HG02623 (cell line): ENCODE data around the gene NEK6.

Experiments
- ATAC-seq: cut with Tn5 transposase; IDR thresholded peaks from one replicate; pipeline ENCODE4 v1.9.1; 2021; ENCODE audit warnings: moderate library complexity; ENCODE audit not compliant: unreplicated experiment

Gene NEK6

DNA sequence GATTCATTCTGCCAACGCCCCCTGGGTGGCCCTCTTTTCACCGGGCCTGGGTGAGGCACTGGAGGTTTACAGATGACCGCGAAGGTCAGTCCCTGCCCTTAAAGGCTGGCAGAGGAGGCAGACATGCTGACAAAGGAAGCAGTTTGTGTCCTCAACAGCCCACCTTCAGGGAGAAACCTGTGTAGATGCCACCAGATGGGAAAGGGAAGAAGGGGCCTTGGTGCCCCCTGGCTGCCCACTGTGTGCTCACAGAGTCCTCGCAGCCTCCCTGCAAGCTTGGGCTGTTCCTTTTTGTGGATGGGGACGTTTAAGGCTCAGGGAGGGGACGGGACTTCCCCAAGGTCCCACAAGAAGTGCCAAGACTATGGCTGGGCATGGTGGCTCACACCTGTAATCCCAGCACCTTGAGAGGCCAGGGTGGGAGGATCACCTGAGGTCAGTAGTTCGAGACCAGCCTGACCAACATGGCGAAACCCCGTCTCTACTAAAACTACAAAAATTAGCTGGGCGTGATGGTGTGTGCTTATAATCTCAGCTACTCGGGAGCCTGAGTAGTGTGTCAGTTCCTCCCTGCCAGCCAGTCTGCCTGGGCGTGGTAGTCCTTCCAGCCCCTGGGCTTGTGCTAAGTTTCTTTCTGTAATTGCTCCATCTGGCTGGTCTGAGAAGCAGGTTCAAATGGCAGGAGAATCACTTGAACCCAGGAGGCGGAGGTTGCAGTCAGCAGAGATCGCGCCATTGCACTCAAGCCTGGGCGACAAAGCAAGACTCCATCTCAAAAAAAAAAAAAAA, 36.2 kb downstream of the NEK6 start:
- ATAC-seq: no peak

DNA sequence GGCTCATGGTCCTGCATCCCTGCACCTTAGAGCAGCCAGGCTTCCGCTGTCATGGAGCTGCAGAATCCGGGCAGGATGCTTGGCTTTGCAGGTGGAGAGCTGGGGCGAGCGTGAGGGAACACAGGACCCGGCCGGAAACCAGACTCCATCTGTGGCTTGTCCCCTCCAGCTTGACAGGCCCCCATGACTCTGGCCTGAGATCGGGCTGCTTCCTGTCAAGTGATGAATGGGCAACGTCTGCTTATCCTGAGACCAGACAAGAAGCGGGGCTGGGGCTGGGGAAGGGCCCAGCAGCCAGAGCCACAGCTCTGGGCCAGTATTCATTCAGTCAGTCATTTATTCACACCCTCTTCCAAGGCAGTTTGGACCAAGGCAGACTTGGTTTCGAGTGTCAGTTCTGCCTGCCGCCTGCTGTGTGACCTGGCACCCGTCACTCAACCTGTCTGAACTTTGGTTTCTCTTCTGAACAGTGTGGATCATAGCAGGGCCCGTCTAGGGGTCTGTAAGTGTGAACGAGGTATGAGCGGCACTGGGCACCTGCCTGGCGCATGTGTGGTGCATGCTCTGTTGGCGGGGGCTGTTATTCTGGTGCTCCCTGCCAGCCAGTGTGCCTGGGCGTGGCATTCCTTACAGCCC, 37.5 kb downstream of the NEK6 start:
- ATAC-seq: no peak

DNA sequence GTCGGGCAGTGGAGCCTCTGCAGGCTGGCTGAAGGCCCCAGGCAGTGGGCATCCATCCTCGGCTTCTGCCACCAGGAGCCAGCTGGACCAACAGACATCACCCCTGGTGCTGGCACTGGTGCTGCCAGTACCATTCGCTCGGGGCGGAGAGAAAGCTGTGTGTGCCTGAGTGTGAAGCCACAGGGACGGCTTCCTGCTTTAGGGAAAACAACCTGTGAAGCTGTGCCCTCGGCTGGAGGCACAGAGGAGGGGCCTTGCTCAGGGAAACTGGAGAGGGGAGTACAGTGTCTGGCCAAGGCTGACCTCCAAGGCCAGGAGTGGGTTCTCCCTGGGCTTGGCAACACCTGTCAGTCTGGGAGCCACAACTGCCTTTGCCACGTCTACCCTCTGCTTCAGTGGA, 38.3 kb downstream of the NEK6 start:
- no peak for ATAC-seq

DNA sequence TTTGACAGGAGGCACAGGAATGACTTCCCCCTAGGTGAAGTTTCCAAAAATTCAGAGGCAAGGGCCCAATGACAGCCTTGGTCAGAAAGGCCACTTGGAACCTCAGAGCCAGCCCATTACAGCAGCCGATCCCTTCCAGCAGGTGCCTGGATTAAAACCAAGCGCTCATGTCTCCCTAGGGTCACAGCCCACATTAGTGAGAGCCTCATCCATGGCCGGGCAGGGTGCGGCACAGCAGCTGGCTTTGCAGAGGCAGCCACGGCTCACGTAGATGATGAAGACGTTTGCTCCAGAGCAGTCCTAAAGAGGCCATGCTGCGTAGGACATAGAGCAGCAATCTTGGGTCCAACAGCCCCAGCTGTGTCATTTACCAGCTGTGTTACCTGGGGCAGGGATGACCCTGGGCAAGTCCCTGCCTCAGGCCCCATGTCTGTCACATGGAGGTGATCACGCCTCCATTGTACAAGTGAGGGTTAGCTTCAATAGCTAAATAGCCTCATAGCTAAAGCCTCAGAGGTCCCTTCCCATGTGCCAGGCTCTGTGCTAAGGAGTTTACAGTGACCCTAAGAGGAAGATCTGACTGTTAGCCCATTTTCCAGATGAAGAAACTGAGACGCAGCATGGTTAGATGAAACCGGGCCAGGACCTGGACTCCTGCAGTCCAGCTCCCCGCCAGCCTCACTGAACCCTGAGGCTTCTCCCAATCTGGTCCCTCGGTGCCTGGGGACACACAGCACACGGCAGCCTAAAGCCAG, 39.2 kb downstream of the NEK6 start:
- ATAC-seq: no peak

DNA sequence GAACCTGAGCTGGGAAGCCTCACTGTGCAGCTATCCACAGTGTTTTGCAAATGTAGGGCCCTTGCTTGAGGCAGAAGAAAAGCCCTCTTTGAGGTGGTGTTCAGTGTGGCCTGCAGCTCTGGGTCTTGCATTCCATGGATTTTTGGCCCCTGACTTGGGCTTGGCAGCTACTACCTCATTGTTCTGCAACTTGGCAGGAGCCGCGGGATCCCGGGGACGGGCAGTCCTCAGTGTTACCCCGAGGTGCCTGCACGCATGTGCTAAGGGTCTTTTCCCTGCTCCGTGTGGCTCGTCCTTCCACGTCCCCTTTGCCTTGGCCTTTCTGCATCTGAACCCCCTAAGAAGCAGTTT, 39.8 kb downstream of the NEK6 start:
- ATAC-seq: no peak

DNA sequence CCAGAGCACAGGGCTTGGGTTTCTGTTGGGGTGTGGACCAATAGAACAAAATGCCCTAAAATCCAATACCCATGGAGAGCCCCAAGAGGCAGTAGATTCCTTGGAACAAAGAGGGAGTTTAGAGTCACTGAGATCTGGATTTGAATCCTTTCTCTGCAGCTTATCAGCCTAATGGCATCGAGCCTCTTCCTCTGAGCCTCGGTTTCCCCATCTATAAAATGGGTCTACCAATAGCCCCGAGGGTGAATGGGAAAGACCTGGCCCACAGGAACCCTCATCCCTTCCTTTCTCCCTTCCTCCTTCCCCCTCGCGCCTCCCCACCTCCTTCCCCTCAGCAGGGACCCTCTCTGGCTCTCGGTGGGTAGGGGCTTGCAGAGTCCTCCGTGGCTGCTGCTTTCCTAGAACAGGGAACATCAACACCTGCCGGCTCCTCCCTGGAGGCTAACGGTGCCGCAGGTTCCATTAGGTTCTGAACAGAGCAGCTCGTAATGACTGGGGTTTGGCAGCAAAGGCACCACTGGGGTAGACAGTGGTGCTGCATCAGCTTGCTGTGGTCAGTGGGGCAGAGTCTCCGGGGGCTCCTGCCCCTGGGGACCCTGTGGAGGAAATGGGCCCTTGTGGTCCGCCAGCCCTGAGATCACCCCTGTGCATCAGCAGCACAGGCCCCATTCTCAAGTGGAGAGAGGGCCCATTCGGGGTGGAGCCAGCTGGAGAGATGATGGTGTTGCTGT, 40.3 kb downstream of the NEK6 start:
- ATAC-seq: no peak

DNA sequence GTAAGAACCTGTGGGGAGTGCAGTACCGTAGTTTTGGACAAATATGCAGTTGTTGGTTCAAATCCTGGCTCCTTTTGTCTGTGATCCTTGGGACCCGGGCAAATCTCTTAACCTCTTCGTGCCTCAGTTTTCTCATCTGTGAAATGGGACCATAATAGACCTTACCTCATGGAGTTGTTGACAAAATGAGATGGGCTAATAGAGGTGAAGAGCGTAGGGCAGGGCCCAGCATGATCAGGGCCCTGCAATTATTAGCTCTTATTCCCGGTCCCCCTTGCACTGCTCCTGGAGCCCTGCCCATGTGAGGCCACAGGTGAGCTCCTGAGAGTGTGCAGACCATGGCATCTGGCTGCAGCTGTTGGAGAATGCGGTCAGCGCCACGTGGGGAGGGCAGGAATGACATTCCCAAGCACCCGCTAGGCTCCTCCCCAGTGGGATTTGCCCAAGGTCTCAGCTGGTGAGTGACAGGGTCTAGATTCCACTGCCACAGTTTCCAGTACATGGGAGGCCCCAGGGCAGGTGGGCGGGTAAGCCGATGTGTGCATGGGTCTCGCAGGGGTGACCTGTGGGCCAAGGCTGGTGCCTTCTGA, 41.0 kb downstream of the NEK6 start:
- no peak for ATAC-seq

DNA sequence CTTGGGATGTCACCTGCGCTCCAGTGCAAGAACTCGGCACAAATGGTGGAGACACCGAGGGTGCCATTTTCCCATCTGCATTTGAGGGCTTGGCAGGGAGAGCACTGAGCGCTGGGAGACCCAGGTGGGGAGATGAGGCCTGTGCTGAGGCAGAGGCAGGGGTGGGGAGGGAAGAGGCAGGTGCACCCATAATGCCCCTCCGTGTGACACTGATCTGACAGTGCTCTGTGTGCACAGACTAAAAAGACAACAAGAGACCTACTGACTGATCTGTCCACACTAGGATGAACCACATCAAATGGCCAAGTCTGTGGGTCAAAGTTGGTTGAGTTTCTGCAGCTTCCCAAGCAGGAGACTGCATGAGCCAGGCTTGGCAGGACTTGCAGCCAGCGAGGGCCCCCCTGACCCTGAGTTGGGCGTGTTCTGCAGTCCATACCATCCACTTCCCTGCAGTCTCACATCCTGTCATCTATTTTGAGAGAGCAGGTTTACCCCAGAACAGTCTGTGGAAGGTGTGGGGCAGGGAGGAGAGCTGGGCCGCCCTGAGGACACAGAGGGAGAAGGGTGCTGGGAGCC, 41.9 kb downstream of the NEK6 start:
- no peak for ATAC-seq

DNA sequence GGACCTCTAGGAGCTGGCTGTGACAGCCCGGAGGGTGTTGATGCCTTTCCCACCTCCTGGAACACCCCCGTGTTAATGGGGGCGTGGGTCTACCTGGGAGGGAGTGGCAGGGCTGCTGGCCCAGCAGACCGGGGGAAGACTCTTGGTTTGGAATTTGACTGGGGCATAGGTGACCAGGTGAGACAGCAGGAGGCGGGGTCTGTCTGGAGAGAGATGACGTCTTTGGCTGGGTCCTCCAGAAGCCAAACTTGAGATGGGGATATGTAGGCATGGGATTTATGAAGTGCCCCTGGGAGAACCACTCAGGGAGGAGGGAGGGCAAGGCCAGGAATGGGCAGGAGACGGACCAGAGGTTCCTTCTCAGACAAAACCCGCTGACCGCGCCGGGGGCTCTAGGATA, 42.6 kb downstream of the NEK6 start:
- no peak for ATAC-seq

DNA sequence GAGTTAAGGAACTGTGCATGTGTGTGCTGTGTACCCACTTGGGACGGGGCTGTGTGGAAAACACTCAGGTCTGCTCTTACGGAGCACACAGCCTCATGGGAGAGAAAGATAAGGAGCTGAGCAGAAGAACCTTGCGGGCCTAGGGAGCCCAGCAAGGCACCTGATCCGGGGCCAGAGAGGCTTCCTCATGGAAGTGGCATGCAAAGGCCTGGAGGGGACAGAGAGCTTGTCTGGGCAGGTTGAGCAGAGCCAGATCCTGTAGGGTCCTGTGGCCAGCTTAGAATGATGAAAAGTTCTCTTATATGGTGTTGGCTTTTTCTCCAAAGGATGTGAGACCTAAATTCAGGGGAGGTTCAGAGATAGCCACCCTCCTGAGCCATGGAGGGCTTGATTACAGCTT, 45.2 kb downstream of the NEK6 start:
- no peak for ATAC-seq

DNA sequence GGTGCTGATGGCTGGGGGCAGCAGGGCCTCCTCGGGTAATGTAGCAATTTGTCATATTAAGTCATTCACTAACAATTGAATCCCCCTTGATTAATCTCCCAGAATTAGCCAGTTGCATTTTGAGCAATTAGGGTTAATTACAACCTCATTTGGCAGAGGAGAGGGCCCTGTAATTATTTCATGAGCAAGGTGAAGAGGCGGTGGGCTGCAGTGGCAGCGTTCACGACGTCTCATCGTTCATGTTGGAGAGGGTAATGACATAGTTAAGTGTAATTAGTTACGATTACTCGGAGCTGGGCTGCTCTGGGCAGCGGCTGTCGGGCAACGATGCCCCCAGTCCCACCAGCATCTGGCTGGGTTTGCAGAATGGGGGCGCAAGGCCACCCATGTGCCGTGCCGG, 46.0 kb downstream of the NEK6 start:
- no peak for ATAC-seq

DNA sequence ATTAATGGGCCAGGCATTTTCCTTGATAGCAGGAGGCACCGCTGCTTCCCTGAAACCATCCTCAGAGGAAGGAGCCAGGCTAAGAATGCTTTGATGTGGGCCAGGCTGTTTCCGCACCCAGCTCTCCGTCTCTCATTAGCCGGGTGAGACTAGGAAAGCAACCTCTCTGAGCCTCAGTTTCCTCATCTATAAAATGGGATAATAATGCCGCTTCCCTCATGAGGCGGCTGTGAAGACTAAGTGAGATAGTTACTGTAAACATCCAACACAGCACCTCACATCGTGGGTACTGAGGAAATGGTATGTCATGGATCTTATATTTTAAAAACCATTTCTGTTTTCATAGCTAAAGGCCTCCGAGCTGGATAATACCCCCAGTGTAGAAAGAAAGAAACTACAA, 46.5 kb downstream of the NEK6 start:
- no peak for ATAC-seq

DNA sequence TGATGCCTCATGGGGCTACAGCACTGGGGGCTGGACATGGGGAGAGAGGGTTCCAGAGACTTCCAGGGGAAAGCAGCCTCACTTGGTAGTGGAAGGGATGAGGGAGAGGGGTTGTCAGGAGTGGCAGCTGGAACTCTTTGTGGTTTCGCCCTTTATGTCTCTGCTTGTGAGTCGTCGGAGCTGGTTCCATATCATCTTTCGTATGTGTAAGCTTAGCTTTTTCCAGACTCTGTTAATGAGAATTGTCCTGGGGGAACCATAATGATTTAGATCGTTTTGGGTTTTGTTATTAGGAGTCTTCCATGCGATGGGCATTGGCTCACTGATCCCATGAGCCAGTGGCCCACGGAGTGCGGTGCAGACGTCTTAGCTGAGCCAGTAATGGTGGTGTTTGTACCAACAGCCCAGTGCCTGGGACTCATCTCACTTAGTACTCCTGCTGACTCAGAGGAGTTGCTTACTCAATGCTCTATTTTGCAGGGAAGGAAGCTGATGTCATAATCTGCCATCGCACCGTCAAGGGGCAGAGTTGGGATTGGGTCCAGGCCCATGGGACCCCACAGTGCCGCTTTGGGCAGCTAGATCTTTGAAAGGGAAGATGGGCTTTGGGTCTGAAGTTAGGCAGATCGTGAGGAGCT, 48.5 kb downstream of the NEK6 start:
- no peak for ATAC-seq

DNA sequence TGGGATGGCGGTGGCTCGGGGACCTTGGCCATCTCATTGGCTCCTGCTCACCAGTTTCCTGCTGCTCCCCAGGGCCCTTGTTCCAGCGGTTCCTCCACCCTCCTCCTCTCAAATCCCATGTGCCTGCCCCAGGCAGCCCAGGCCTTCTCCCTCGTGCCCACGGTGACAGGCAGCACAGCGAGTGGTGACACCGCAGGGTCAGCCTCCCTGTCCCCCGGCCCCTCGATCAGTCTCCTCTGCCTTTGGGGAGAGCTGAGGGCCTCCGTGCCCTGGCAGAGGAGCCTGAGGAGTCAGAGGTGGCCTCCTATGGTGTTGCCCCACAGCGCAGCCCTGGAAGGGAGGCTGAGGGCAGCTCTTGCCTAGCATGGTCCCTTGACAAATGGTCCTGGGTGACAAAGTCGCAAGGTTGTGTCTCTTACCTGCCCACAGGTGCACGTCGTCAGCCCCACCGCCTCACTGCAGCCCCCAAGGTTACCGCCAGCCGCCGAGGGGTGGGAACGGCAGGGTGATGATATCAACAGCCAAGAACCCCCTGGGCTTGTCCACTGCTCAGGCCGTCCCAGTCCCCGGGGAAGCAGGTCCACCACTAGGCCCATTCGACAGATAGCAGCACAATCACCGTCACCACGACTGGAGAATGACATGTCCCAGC, 49.8 kb downstream of the NEK6 start:
- no peak for ATAC-seq

DNA sequence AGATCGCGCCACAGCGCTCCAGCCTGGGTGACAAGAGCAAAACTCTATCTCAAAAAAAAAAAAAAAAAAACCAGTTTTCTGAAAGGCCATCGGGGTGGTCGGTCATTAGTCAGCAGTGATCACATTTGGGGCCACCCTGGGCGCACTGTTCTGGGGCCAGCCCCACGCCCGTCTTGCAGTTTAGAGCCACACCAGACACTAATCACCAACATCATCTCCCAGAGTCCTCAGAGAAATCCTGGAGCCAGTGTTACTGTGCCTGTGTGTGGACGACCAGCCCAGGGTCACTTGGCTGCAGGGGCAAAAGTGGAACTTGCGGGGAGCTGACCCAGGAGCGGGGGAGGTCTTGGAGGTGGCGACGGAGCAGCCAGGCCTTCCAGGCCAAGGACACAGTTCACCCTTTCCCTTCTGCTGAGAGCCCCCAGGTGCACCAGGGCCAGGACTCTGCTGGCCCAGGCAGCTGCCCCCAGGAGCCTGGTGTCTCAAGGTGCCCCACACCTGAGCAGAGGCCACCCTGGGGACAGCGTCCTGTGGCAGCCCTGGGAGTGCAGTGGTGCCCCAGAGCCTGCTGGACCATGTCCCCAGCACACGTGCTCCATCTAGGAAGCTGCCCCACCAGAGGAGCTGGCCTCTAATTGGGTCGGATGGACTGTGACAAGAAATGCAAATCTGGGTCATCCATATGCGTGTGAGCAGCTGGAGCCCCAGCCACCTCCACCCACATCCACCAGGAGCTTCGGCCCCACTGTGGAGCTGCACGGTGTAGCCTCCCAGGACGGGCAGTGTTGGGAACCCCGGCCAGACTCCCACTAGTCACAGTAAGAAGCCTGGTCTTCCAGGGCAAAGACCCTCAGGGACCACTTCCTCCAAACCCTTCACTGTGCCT, 51.1 kb downstream of the NEK6 start:
- no peak for ATAC-seq

DNA sequence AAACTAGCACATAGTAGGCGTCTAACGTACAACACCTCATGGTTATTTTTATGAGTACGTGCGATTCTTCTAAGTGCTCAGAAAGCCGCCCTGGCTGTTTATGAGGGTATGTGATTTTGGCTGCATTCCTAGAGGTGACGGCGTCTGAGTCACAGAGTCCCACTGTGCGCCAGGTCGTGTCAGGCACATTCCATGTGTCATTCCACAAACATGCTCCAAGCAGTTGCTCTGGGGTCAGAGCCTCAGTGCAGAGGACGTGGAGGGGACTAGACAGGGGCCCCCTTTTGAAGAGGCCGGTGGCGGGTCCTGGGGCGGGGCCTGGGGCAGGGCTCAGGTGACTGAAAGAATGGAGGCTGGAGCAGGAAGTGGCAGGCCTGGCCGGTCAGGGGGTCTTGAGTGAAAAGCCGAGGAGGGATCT, 51.9 kb downstream of the NEK6 start:
- no peak for ATAC-seq

DNA sequence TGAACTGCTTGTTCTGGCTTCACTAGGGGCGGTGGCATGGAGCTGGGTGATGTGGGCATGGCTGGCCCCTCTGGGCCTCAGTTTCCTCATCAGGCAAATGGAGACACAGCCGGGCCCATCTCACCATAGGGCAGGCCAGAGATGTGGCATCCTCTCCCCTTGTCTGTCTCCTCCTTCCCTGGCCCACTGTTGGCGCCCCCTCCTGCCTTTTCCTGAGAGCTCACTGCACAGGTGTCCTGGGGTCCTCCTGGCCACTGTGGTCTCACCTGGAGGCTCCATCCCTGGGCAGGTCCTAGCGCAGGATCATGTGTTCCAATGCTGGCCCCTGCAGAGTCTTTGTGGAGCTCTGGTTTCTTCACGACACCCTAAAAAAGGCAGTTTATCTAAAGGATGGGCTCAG, 53.5 kb downstream of the NEK6 start:
- no peak for ATAC-seq

DNA sequence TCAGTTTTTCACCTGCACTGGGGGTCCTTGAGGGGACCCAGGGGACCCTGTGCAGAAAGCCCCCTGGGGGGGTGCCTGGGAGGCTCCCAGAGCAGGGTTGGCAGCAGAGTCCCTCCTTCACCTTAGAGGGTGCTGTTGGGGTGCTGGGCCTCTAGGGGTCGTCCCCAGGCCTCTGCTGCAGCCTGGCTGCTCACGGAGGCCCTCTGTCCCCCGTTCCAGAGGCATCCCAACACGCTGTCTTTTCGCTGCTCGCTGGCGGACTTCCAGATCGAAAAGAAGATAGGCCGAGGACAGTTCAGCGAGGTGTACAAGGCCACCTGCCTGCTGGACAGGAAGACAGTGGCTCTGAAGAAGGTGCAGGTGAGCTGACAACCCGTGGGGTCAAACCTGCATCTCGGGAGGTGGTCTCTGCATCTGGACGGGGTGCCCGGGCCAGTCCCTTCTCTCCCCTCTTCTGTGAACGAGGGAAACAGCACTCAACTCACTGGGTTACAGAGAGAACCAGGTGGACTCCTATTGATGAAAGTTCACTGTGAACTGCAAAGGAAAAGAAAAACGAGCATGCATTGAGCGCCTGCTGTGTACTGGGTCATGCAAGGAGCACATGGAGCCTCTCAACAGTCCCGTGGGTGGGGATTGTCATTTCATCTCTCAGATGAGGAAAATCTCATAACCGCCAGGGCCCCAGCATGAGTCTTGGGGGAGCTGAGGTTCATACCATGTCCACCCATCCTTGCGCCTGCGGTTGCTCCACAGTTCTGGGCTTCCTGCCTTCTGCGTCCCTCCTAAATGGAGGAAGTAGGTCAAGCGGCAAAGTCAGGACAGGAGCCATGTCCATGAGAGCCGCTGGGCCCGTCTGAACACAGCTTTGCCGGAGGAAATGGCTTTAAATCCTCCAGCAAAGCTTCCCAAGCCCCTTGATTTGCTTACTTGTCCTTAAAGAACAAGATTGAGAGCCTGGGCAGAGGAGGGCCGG, 54.8 kb downstream of the NEK6 start:
- no peak for ATAC-seq
